Measurements from ENCODE around the gene EPS8L3. TPM values are rescaled to one million over a fixed set of nuclear protein-coding genes. Genes with fewer than 3 reads are reported as not detected.

EPS8L3 gene
- total and polyA plus RNA-seq, 10 of the 15 experiments (the other 5 are each of a cell fraction or from before 2014, with no cell fraction given): not detected

DNA sequence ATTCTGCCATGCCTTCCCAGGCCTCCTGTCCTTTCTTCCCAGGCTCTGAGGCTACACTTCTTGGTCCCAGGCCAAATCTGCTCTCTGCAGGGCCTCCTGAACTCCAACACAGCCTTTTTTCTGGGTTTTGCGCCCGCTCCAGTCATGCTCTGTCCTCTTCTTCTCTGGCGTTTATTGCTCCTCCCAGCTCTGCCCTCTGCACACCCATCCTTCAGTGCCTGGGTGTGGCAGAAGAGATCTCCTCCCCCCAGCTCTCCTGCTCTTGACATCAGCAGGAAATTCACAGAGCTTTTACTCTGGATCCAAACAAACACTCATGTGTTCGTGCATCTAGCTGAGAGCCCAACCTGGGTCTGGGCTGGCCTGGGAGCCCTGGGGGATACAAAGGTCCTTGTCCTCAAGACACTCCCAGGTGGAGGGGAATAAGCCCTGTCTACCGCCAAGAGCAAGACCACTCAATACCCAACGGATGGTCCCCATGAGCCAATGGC, 22.9 kb upstream of the EPS8L3 start:
- H3K4me1 ChIP-seq (ENCODE audit: control insufficient read depth, insufficient read depth, low read length): peaks cover 11% of the 10 kb centered on the region
- H3K79me2 ChIP-seq (ENCODE audit: control insufficient read depth, insufficient read depth, low read length): no peaks in the 10 kb centered on the region
- in situ Hi-C loops (cut with MboI): no loop called here
- WGBS (ENCODE audit: insufficient coverage, insufficient replicate concordance, low lambda C conversion rate, missing lambda C conversion rate): 85% methylated on average over 6 of the region's 6 CpGs
- no peaks in the 10 kb centered on the region for H3K36me3 ChIP-seq (ENCODE audit: control insufficient read depth in 2 of 2, insufficient read depth in 2 of 2, low read length in 1 of 2)
- H3K27ac ChIP-seq (ENCODE audit: control insufficient read depth, insufficient read depth): no peak overlapping the region
- no peak for ATAC-seq
- no peak overlapping the region for H3K9ac ChIP-seq (ENCODE audit: control insufficient read depth, insufficient read depth, low read length)
- FAIRE-seq: no peak
- DNase-seq (ENCODE audit: low read depth, low spot score): no peak
- no peaks in the 10 kb centered on the region; a peak in 1 of 4 replicates for H3K27me3 ChIP-seq (replicated peaks in 1 of 2; ENCODE audit: control insufficient read depth in 2 of 2, insufficient read depth in 2 of 2, low read length in 1 of 2)
- ChIA-PET SMC1A (ENCODE audit: uncharacterized antibody, unreplicated experiment) (interaction anchor here (23.1 kb wide), 1 partner anchor 196 kb away, joined by 431 read pairs; the partner anchor contains the start of gene AHCYL1), RAD21 (ENCODE audit: unreplicated experiment) (interaction anchor here (2.1 kb wide), 1 partner anchor 197 kb away, joined by 8 read pairs; the partner anchor contains the start of gene AHCYL1), POLR2A (no interaction called here), CTCF (interaction anchor here (1.4 to 27.2 kb wide), 3 partner anchors 9 to 193 kb away, joined by 5 to 759 read pairs (median 6); partner anchors contain the start of gene AHCYL1)
- no TSS peak for BruUV-seq (replicated peaks)
- intact Hi-C loops (cut with micrococcal nuclease; ENCODE audit: unreplicated experiment): no loop called here
- no peak overlapping the region for H3K4me3 ChIP-seq
- no peaks in the 10 kb centered on the region for H3K9me3 ChIP-seq (replicated peaks; ENCODE audit: control insufficient read depth, insufficient read depth, low read length)
- no peaks in the 10 kb centered on the region for H4K20me1 ChIP-seq (ENCODE audit: control insufficient read depth, insufficient read depth)
- no peak overlapping the region for H2AFZ ChIP-seq (ENCODE audit: control insufficient read depth, low read depth, low read length)
- no peak overlapping the region for H3K4me2 ChIP-seq (ENCODE audit: control insufficient read depth, insufficient read depth)
- TF ChIP-seq NRF1 (conservative IDR thresholded peaks at IDR 0.05; ENCODE audit: low read depth, low read length) (no peak), SP1 (IDR thresholded peaks at IDR 0.05; ENCODE audit: low read depth, low read length) (no peak), RELA (IDR thresholded peaks at IDR 0.05; ENCODE audit: borderline replicate concordance, partially characterized antibody) (no peak), MXI1 (IDR thresholded peaks at IDR 0.05; ENCODE audit: low read depth, low read length) (no peak), SMAD1 (IDR thresholded peaks at IDR 0.05; ENCODE audit: low read depth, partially characterized antibody) (no peak), TBL1XR1 (IDR thresholded peaks at IDR 0.05; ENCODE audit: low read depth, low read length) (no peak), GATAD2B (conservative IDR thresholded peaks at IDR 0.05; ENCODE audit: low read depth) (no peak), ZNF687 (IDR thresholded peaks at IDR 0.05) (no peak), STAT1 (conservative IDR thresholded peaks at IDR 0.05) (no peak), JUNB (IDR thresholded peaks at IDR 0.05) (no peak), IKZF2 (IDR thresholded peaks at IDR 0.05) (no peak), NR2F1 (conservative IDR thresholded peaks at IDR 0.05) (no peak), RAD21 (IDR thresholded peaks at IDR 0.05; ENCODE audit: insufficient read depth, low read depth, low read length) (no peak)
- TF ChIP-seq, protein P1, sequence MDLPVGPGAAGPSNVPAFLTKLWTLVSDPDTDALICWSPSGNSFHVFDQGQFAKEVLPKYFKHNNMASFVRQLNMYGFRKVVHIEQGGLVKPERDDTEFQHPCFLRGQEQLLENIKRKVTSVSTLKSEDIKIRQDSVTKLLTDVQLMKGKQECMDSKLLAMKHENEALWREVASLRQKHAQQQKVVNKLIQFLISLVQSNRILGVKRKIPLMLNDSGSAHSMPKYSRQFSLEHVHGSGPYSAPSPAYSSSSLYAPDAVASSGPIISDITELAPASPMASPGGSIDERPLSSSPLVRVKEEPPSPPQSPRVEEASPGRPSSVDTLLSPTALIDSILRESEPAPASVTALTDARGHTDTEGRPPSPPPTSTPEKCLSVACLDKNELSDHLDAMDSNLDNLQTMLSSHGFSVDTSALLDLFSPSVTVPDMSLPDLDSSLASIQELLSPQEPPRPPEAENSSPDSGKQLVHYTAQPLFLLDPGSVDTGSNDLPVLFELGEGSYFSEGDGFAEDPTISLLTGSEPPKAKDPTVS (IDR thresholded peaks at IDR 0.05; ENCODE audit: low read depth, low read length): no peak
- TF ChIP-seq, protein P2, sequence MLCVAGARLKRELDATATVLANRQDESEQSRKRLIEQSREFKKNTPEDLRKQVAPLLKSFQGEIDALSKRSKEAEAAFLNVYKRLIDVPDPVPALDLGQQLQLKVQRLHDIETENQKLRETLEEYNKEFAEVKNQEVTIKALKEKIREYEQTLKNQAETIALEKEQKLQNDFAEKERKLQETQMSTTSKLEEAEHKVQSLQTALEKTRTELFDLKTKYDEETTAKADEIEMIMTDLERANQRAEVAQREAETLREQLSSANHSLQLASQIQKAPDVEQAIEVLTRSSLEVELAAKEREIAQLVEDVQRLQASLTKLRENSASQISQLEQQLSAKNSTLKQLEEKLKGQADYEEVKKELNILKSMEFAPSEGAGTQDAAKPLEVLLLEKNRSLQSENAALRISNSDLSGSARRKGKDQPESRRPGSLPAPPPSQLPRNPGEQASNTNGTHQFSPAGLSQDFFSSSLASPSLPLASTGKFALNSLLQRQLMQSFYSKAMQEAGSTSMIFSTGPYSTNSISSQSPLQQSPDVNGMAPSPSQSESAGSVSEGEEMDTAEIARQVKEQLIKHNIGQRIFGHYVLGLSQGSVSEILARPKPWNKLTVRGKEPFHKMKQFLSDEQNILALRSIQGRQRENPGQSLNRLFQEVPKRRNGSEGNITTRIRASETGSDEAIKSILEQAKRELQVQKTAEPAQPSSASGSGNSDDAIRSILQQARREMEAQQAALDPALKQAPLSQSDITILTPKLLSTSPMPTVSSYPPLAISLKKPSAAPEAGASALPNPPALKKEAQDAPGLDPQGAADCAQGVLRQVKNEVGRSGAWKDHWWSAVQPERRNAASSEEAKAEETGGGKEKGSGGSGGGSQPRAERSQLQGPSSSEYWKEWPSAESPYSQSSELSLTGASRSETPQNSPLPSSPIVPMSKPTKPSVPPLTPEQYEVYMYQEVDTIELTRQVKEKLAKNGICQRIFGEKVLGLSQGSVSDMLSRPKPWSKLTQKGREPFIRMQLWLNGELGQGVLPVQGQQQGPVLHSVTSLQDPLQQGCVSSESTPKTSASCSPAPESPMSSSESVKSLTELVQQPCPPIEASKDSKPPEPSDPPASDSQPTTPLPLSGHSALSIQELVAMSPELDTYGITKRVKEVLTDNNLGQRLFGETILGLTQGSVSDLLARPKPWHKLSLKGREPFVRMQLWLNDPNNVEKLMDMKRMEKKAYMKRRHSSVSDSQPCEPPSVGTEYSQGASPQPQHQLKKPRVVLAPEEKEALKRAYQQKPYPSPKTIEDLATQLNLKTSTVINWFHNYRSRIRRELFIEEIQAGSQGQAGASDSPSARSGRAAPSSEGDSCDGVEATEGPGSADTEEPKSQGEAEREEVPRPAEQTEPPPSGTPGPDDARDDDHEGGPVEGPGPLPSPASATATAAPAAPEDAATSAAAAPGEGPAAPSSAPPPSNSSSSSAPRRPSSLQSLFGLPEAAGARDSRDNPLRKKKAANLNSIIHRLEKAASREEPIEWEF (IDR thresholded peaks at IDR 0.05; ENCODE audit: insufficient replicate concordance, low read depth, low read length): no peak

Measured in GM12878 (cell line).